GM12874 (cell line): ENCODE results near the gene PCCA.

ENCODE experiments used
- TF ChIP-seq, protein P1 (sequence below): IDR thresholded peaks from 2 replicates; pipeline ENCODE4 v1.5.1; 2011; ENCODE audit warnings: low read depth, mild to moderate bottlenecking, control low read depth, low read length, moderate library complexity; ENCODE audit not compliant: insufficient read depth

The PCCA gene

DNA sequence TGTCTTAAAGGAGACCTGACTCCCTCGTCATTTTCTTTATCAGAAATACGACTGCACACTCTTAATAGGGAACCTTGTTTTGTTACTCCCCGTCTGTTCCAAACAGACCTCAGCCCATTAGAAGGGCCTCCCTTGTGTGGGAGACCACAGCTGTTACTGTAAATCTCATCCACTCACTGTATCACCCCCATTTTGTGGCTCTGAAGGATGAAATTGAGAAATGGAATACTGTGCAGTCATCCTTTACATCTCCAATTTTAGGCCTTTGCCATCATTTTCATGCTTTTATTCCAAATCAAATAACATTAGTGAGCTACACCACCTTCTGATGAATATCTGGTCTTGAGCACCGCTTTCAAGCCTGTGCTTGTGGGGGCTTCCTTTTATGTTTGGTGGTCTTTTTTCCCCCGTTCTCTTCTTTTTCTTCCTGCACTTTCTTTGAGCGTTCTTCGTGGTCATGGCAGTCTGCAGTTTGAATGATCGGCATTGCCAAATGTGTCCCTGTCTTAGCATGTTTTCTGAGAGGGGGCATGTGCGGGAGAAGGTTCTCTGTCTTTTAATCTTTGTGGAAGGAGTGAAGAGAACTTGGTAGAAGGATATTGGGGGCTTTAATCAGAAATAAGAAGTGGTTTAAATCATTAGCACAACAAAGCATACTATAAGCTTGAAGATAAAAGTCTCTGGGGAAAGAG is 433.9 kb downstream of the PCCA start:
- TF ChIP-seq, protein P1, sequence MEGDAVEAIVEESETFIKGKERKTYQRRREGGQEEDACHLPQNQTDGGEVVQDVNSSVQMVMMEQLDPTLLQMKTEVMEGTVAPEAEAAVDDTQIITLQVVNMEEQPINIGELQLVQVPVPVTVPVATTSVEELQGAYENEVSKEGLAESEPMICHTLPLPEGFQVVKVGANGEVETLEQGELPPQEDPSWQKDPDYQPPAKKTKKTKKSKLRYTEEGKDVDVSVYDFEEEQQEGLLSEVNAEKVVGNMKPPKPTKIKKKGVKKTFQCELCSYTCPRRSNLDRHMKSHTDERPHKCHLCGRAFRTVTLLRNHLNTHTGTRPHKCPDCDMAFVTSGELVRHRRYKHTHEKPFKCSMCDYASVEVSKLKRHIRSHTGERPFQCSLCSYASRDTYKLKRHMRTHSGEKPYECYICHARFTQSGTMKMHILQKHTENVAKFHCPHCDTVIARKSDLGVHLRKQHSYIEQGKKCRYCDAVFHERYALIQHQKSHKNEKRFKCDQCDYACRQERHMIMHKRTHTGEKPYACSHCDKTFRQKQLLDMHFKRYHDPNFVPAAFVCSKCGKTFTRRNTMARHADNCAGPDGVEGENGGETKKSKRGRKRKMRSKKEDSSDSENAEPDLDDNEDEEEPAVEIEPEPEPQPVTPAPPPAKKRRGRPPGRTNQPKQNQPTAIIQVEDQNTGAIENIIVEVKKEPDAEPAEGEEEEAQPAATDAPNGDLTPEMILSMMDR = no peak

DNA sequence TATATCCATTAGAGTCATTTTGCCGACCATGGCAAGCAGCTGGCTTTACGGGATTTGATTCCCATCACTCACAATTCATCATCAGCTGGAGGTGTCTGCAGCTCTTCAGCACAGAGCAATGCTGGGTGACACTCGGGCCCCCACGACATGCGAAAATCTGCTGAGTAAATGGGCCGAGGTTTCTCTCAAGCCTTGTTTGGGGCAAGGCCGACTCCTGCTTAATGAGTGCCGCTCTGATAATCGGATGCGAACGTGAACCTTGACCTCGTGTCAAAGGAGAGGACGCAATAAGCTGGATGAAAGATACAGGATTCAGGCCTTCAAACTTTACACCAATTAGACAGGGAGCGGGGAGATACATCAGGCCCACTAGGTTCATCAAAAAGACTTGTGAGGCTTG is 434.5 kb downstream of the PCCA start:
- TF ChIP-seq, protein P1 = no peak

DNA sequence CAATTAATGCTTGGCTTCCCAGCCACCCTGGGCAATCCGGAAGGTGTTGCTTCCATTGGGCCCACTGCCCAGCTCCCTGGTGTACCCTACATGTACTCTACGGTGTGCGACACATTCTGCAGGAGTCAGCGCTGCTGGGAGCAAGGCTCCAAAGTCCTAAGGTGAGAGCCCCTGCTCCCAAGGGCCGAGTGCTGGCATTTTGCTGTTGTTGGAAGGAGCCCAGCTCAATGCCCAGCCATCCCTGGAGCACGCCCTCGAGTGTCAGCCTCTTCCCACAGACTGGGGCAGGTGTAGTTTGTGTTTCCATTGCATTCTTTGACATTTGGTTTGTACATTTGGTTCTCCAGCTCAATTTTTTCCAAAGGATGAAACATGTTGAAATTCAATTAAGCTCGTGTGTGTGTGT is 435.1 kb downstream of the PCCA start:
- TF ChIP-seq, protein P1 = no peak

DNA sequence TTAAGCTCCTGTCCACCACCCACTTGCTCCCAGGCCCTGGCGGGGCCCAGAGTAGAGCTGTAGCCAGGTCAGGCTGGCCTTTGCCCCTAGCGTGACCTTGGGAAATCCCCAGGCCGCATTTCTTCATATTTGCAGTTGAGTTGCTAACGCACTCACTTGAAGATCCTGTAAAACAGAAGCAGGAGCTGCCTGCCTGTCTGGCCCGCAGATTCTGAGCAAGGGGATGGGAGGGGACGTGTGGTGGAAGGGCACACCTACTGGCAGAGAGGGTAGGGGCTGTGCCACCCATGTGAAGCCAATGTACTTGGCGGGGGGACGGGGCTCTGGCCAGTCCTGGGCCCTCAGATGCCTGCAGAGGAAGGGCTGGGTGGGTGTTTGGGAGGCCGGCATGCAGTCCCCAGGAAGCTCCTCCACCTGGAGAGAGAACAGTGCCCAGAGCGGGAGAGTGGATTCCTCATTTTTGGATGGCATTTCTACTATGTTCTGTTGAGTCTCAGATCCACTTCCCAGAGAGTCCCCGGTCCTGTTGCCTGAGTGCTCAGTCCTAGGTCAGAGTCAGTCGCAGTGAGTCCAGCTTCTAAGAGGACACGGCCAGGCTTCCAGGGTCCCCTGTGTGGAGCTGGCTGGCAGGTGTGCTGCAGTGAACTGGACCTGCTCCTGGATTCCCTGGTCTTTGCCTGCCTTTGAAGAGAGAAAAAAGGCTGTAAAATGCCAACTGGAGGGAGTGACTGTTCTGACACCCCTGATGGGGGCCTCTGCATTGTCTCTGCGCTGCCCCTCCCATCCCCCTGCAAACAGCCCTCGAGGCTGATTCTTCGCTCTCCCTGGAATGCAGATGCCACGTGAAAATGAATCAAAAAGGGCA is 436.8 kb downstream of the PCCA start:
- TF ChIP-seq, protein P1 = no peak

DNA sequence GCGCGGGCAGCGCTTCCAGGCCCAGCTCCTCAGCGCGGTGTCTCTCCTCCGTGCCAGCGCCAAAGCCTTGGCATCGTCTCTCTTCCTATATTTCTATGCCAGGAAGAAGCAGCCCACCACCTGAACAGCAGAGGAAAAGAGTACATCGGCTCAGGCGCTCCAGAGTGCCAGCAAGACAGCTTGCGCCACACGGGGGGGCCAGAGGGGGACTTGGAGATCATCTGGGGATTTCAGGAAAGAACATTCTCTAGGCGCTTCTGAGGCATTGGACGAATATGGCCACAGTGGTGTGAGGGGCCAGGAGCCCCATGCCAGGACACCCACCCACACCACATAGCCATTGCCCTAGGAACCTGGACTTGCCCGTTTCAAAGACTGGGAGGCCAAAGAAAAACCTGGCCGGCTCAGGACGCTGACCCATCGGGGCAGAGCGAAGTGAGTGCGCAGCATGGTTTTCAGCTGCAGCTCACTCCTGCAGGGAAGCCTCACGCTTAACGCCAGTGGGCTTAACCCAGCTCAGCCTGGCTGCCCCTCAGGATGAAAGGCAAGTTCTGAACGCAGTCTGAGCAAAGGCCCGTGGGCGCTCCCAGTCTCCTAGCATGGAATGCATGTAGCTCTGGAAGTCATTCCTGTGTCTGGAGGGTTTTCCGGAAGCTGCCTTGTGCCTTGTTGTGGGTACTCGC is 437.6 kb downstream of the PCCA start:
- TF ChIP-seq, protein P1 = no peak

DNA sequence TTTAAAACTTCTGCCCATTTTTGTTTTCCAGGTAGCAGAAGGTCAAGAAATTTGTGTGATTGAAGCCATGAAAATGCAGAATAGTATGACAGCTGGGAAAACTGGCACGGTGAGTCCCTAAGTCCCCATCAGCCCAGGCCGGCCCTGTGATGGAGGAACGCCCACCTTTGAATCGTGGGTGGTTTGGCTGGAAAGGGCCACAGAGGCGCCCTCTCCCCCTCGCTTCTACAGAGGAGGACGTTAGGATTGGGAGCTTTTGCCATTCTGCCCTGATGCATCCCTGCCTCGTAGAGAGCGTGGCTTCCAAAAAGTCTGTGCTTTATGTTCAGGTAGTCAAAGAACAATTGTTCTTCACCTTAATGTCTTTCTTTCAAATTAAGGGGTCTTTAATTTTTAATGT is 438.8 kb downstream of the PCCA start:
- TF ChIP-seq, protein P1 = no peak

DNA sequence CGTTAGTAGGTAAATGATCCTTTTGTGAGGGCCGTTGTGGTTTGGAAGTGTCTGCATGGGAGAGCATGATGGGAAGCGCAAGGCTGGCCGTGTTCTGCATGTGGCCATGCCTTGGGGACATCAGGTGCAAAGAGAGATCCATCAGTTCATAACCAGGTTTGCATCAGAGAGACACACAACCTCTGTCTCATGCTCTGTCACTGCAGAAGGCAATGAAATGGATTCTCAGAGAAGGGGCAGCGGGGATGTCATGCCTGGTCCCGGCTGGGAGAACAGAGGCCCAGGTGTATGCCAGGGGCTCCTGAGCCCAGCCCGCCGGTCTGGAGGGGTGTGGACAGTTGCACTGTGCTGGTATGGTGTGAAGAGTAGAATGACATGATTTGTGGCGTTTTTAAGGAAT is 439.5 kb downstream of the PCCA start:
- TF ChIP-seq, protein P1 = no peak
